ENCODE measurements around the gene GALR2.
A peak's percentile ranks its signal among the peaks of the same experiment; 100 is the strongest.

GALR2 gene

GRCh38 chr17:76074390-76075363 is at the start of gene GALR2:
Gene GALR2 (plus strand): TSS chr17:76074781. CDS start chr17:76074884, 103 bp downstream.
- H3K27me3 Mint-ChIP-seq (ENCODE audit: low read depth): peaks cover 51% of the 10 kb centered on the region
- peak within 1 kb of the TSS; percentile 69 for H3K4me3 Mint-ChIP-seq
- DNase-seq (ENCODE audit: low spot score): no peak
- H3K36me3 Mint-ChIP-seq (ENCODE audit: low read depth): peaks cover 10% of the 10 kb centered on the region
- peak within 1 kb of the TSS; percentile 39 for H3K27ac Mint-ChIP-seq
- peaks cover 26% of the 10 kb centered on the region for H3K4me1 Mint-ChIP-seq (ENCODE audit: low read depth)
- H3K9me3 Mint-ChIP-seq: no peaks in the 10 kb centered on the region

- Mint-ChIP-seq H3K36me3 (ENCODE audit: low read depth) (no peaks in the 10 kb centered on the region), H3K4me1 (ENCODE audit: low read depth) (peaks cover 8% of the 10 kb centered on the region), H3K9me3 (no peaks in the 10 kb centered on the region), H3K27me3 (ENCODE audit: low read depth) (no peaks in the 10 kb centered on the region), H3K4me3 (no peak overlapping the region), H3K27ac (no peak overlapping the region)
- no peak for DNase-seq (ENCODE audit: low spot score)
Measured at GRCh38 chr17:76025294-76025693, 49.3 kb upstream of the GALR2 start.

- Mint-ChIP-seq H3K36me3 (ENCODE audit: low read depth) (no peaks in the 10 kb centered on the region), H3K9me3 (no peaks in the 10 kb centered on the region), H3K27ac (no peak overlapping the region), H3K4me3 (no peak overlapping the region), H3K4me1 (ENCODE audit: low read depth) (peaks cover 8% of the 10 kb centered on the region), H3K27me3 (ENCODE audit: low read depth) (no peaks in the 10 kb centered on the region)
- DNase-seq (ENCODE audit: low spot score): no peak
Measured at GRCh38 chr17:76026714-76027158, 47.8 kb upstream of the GALR2 start.

- H3K27ac Mint-ChIP-seq: no peak within 1 kb of the TSS
- H3K4me1 Mint-ChIP-seq (ENCODE audit: low read depth): peaks cover 8% of the 10 kb centered on the region
- H3K9me3 Mint-ChIP-seq: no peaks in the 10 kb centered on the region
- no peaks in the 10 kb centered on the region for H3K27me3 Mint-ChIP-seq (ENCODE audit: low read depth)
- DNase-seq (ENCODE audit: low spot score): no peak
- H3K4me3 Mint-ChIP-seq: no peak within 1 kb of the TSS
- H3K36me3 Mint-ChIP-seq (ENCODE audit: low read depth): no peaks in the 10 kb centered on the region
Measured at GRCh38 chr17:76027159-76027839, 47.3 kb upstream of the GALR2 start, which contains the start of gene EVPL. Gene EVPL (minus strand): TSS chr17:76027306. CDS start chr17:76027198, 108 bp downstream.

GRCh38 chr17:76032073-76032779 is 42.4 kb upstream of the GALR2 start:
- Mint-ChIP-seq H3K27ac (no peak overlapping the region), H3K9me3 (no peaks in the 10 kb centered on the region), H3K4me3 (no peak overlapping the region), H3K27me3 (ENCODE audit: low read depth) (no peaks in the 10 kb centered on the region), H3K4me1 (ENCODE audit: low read depth) (peaks cover 11% of the 10 kb centered on the region), H3K36me3 (ENCODE audit: low read depth) (no peaks in the 10 kb centered on the region)
- no peak for DNase-seq (ENCODE audit: low spot score)

GRCh38 chr17:76032780-76033108 is 41.8 kb upstream of the GALR2 start:
- DNase-seq (ENCODE audit: low spot score): no peak
- Mint-ChIP-seq H3K4me3 (no peak overlapping the region), H3K4me1 (ENCODE audit: low read depth) (peaks cover 11% of the 10 kb centered on the region), H3K27me3 (ENCODE audit: low read depth) (no peaks in the 10 kb centered on the region), H3K36me3 (ENCODE audit: low read depth) (no peaks in the 10 kb centered on the region), H3K9me3 (no peaks in the 10 kb centered on the region), H3K27ac (no peak overlapping the region)

- Mint-ChIP-seq H3K36me3 (ENCODE audit: low read depth) (peaks cover 3% of the 10 kb centered on the region), H3K4me3 (no peak overlapping the region), H3K27me3 (ENCODE audit: low read depth) (no peaks in the 10 kb centered on the region), H3K9me3 (no peaks in the 10 kb centered on the region), H3K4me1 (ENCODE audit: low read depth) (peaks cover 11% of the 10 kb centered on the region), H3K27ac (no peak overlapping the region)
- DNase-seq (ENCODE audit: low spot score): no peak
Measured at GRCh38 chr17:76033139-76033538, 41.4 kb upstream of the GALR2 start.

GRCh38 chr17:76034428-76035350 is 39.9 kb upstream of the GALR2 start:
- H3K9me3 Mint-ChIP-seq: no peaks in the 10 kb centered on the region
- H3K4me1 Mint-ChIP-seq (ENCODE audit: low read depth): peaks cover 6% of the 10 kb centered on the region
- no peaks in the 10 kb centered on the region for H3K27me3 Mint-ChIP-seq (ENCODE audit: low read depth)
- no peak overlapping the region for H3K27ac Mint-ChIP-seq
- no peak for DNase-seq (ENCODE audit: low spot score)
- H3K36me3 Mint-ChIP-seq (ENCODE audit: low read depth): peaks cover 17% of the 10 kb centered on the region
- no peak overlapping the region for H3K4me3 Mint-ChIP-seq

GRCh38 chr17:76036497-76037261 is 37.9 kb upstream of the GALR2 start:
- H3K27ac Mint-ChIP-seq: no peak overlapping the region
- DNase-seq (ENCODE audit: low spot score): no peak

GRCh38 chr17:76038050-76038449 is 36.5 kb upstream of the GALR2 start:
- H3K4me3 Mint-ChIP-seq: no peak overlapping the region
- no peaks in the 10 kb centered on the region for H3K27me3 Mint-ChIP-seq (ENCODE audit: low read depth)
- H3K36me3 Mint-ChIP-seq (ENCODE audit: low read depth): peaks cover 35% of the 10 kb centered on the region
- no peak for DNase-seq (ENCODE audit: low spot score)
- no peaks in the 10 kb centered on the region for H3K9me3 Mint-ChIP-seq
- no peak overlapping the region for H3K27ac Mint-ChIP-seq
- H3K4me1 Mint-ChIP-seq (ENCODE audit: low read depth): peaks cover 3% of the 10 kb centered on the region

More at GRCh38 chr17:76036497-76037261, 37.9 kb upstream of the GALR2 start:
- H3K9me3 Mint-ChIP-seq: no peaks in the 10 kb centered on the region
- no peak overlapping the region for H3K4me3 Mint-ChIP-seq
- peaks cover 3% of the 10 kb centered on the region for H3K4me1 Mint-ChIP-seq (ENCODE audit: low read depth)
- H3K36me3 Mint-ChIP-seq (ENCODE audit: low read depth): peaks cover 30% of the 10 kb centered on the region
- H3K27me3 Mint-ChIP-seq (ENCODE audit: low read depth): no peaks in the 10 kb centered on the region

GRCh38 chr17:76039121-76039520 is 35.5 kb upstream of the GALR2 start:
- H3K27me3 Mint-ChIP-seq (ENCODE audit: low read depth): no peaks in the 10 kb centered on the region
- no peaks in the 10 kb centered on the region for H3K9me3 Mint-ChIP-seq
- H3K36me3 Mint-ChIP-seq (ENCODE audit: low read depth): peaks cover 43% of the 10 kb centered on the region
- no peak for DNase-seq (ENCODE audit: low spot score)
- H3K27ac Mint-ChIP-seq: no peak overlapping the region
- no peak overlapping the region for H3K4me3 Mint-ChIP-seq
- H3K4me1 Mint-ChIP-seq (ENCODE audit: low read depth): peaks cover 3% of the 10 kb centered on the region

GRCh38 chr17:76040376-76040775 is 34.2 kb upstream of the GALR2 start:
- peaks cover 53% of the 10 kb centered on the region for H3K36me3 Mint-ChIP-seq (ENCODE audit: low read depth)

More at GRCh38 chr17:76040376-76040775, 34.2 kb upstream of the GALR2 start:
- H3K4me1 Mint-ChIP-seq (ENCODE audit: low read depth): peaks cover 3% of the 10 kb centered on the region
- no peaks in the 10 kb centered on the region for H3K9me3 Mint-ChIP-seq
- no peak overlapping the region for H3K27ac Mint-ChIP-seq
- H3K27me3 Mint-ChIP-seq (ENCODE audit: low read depth): no peaks in the 10 kb centered on the region
- no peak overlapping the region for H3K4me3 Mint-ChIP-seq
- no peak for DNase-seq (ENCODE audit: low spot score)
